HG03045 (cell line): ENCODE results near the gene SHROOM3.
"Not testable (repeated sequence)": the region's sequence is repeated elsewhere in the genome, so short reads cannot be mapped to it uniquely, and the experiment has no call there.

Experiments
- ATAC-seq: cut with Tn5 transposase; IDR thresholded peaks from one replicate; pipeline ENCODE4 v1.9.1; 2021; ENCODE audit warnings: mild to moderate bottlenecking, moderate library complexity; ENCODE audit not compliant: unreplicated experiment

SHROOM3 gene

DNA sequence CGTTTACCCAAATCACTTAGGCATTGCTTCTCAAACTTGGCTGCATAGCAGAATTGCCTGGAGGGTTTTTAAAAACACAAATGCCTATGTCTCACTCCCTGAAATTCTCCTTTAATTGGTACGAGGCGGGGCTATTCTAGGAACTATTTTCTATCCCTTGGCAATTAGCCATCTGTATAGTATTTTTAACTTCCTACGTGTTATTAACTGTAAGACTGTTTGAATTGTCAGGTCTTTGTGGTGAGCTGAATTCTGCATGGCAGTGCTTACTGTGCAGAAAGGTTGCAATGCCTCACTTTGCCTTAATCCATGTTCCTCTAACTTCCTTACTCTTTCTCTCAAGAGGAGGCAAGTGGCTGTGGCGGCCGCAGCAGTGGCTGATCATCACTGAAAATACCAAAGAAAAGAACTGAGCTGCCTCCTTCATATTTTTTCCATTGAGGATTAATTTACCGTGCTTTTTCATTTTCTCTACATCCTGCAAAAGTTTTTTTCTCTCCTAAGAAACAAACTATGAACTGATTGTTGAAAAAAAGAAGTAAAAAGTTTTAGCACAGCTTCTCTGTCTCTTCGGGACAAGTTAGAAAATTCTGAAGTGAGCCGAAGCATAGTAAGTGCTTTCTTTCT is at the start of gene SHROOM3:
SHROOM3 (plus strand) TSS at position 329 of the 627 bp plus-strand sequence. CDS start 824 bp downstream, outside the sequence.
- ATAC-seq: no peak

- ATAC-seq: no peak
Observed at GRCh38 chr4:76385974-76386373, 49.1 kb upstream of the SHROOM3 start.

- no peak for ATAC-seq
Observed at GRCh38 chr4:76386566-76387305, 48.3 kb upstream of the SHROOM3 start.

- no peak for ATAC-seq
Observed at GRCh38 chr4:76388160-76388908, 46.7 kb upstream of the SHROOM3 start.

- ATAC-seq: no peak
Observed at GRCh38 chr4:76401654-76402053, 33.4 kb upstream of the SHROOM3 start.

- no peak for ATAC-seq
Observed at GRCh38 chr4:76406081-76406480, 28.9 kb upstream of the SHROOM3 start.

DNA sequence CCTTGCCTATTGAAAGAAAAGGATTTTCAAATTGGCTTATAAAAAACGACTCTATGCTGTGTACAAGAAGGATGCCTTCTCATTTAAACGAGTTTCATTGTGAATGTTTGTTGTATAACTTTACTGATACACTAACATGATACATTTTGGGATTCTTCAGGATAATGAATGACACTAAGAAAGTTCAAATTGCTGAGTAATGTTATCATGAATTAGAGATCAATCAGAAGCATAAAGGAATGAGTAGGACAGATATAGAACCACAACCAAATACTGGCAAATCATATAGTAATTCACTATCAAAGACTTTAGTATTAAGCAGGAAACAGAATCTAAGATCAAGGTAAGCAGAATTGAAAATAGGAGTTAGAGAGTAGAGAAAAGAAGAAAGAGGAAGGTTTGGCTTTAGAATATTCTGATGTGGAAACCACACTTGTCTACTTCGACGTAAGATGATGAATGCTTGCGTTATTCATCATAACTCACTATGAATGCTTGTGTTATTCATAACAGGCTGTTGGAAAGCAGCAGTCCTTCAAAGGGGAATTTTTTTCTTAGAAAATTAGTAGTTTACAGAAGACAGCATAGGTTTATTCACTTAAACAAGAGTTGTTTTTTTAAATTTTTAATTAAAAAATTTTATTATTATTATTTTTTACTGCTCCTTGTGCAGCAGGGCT is 27.4 kb upstream of the SHROOM3 start:
- no peak for ATAC-seq

DNA sequence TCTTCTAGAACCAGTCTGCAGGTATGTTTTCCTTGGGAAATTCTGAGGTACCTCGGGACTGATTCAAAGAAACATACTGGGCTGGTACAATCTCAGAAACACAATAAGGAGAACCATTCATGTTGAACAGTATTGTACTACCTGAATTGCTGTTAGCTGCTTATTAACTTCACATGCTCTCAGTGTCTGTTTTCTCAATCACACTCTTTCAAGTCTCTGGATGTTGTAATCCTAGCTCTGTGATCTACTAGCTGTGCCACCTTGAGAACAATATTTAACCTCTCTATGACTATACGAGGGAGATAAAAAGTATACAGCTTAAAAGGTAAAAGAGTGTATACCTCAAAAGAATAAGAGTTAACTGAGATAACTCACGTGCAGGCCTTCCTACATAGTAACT is 24.4 kb upstream of the SHROOM3 start:
- ATAC-seq: no peak

- ATAC-seq: no peak
Observed at GRCh38 chr4:76420188-76420761, 14.8 kb upstream of the SHROOM3 start.

- ATAC-seq: no peak
Observed at GRCh38 chr4:76420762-76421581, 14.1 kb upstream of the SHROOM3 start, which contains the start of gene CCDC158. TSS of gene CCDC158 (minus strand) at chr4:76421141. CDS start at chr4:76403207, 17,934 bp downstream.

DNA sequence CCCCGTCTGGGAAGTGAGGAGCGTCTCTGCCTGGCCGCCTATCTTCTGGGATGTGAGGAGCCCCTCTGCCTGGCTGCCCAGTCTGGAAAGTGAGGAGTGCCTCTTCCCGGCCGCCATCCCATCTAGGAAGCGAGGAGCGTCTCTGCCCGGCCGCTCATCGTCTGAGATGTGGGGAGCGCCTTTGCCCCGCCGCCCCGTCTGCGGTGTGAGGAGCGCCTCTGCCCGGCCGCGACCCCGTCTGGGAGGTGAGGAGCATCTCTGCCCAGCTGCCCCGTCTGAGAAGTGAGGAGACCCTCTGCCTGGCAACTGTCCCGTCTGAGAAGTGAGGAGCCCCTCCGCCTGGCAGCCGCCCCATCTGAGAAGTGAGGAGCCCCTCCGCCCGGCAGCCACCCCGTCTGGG is 11.9 kb upstream of the SHROOM3 start:
- ATAC-seq: not testable (repeated sequence)

DNA sequence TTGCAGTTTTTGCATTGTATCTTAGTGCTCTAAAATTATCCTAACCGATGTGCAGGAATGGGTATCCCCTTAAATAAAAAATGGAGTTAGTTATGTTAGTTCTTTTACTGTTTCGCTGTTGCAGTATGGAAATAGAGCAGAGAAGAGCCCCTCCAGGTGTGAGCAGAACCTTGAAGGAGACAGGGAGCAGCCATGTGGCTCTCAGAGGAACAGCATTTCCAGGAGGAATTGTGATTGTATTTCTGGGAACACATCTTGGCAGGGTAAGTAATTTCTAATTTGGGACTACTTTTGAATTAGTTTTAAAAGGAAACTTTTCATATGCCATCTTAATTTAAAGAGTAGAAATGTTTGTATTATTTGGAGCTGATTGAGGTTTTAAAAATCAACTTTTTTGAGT is 8.8 kb upstream of the SHROOM3 start:
- ATAC-seq: no peak

DNA sequence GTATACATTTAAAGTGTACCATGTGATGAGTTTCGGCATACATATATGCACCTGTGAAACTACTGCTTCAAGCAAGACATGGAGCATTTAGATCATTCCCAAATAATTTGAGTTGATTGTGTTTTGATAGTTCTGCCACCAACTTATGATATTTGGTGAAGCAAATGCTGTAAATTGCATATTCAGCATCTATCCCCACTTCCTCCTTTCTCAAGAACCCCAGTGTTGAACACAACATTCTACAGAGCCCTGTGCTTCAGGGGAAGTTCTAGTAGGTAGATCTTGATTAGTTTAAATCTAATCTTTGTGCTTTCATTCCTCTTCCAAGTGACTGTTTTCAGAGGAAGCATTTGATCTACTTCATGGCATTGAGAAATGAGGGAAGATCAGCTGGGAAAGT is 5.4 kb upstream of the SHROOM3 start:
- ATAC-seq: no peak

- ATAC-seq: no peak
Observed at GRCh38 chr4:76430519-76431388, 4.3 kb upstream of the SHROOM3 start.

- no peak for ATAC-seq
Observed at GRCh38 chr4:76435528-76436319, 695 bp downstream of the SHROOM3 start.

GRCh38 chr4:76439491-76439890 is 4.5 kb downstream of the SHROOM3 start:
- no peak for ATAC-seq

GRCh38 chr4:76441881-76442280 is 6.9 kb downstream of the SHROOM3 start:
- no peak for ATAC-seq

GRCh38 chr4:76442807-76443206 is 7.8 kb downstream of the SHROOM3 start:
- ATAC-seq: no peak
